ENCODE measurements around the gene GLRB.
A peak's percentile ranks its signal among the peaks of the same experiment; 100 is the strongest.
"Not testable (repeated sequence)": the region's sequence is repeated elsewhere in the genome, so short reads cannot be mapped to it uniquely, and the experiment has no call there.

Gene GLRB

DNA sequence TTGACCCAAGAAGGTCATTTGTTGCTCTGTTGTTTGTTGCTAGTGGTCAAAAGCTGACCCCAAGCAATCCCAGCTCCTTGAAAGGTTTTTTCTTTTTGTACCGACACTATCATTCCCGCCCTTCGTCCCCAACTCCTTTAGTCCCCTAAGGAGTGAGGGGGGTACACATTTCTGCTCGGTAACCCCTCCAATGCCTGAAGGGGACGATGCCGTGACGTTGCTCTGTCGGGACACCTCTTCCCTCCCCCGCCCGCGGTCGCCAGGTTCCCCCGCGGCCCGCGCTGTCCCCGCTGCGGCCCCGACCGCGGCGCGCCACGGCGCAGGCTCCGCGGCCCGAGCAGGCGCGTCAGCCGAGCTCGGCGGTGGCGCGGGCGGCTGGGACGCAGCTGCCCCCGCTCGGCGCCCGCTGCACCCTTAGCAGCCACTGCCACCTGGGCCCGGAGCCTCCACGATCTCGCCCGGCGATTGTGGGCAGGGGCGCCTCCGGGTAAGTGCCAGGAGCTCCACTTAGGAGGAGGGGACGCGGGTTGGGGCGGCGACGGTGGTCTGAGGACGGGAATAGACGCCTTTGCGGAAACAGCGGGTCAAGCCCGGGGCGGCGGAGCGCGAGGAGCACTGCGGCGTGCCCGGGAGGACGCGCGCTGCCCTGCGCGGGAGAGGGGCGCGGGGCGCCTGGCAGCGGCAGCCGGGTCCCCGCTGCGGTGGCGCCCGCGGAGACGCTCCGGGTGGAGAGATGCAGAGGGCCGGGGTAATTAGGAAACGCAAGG, at the start of gene GLRB:
TSS of gene GLRB (plus strand) at position 340 of the 767 bp plus-strand sequence. CDS start 1,875 bp downstream, outside the sequence.
- DNase-seq, result peak; percentile 52

DNA sequence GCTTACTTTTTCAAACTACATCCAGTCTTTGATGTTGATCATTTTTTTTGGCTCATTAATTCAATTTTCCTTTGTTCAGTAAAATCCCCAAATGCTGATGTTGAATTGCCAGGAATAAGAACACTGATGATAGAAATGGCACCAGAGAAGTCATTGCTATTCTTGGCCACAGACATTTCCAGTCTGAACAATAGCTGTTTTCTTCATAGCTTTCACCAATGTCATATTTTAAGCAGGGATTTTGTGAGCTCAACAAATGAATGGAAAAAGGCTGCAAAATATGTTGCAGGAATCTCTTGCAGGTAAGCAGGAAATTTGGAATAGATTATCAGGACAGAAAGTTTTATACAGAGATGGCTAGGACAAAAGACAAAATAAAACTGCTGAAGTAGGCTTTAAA, 40.5 kb upstream of the GLRB start:
- no peak for DNase-seq

GRCh38 chr4:157040405-157040804, 35.5 kb upstream of the GLRB start:
- no peak for DNase-seq

GRCh38 chr4:157043131-157043530, 32.8 kb upstream of the GLRB start:
- peak; percentile 32 for DNase-seq

DNA sequence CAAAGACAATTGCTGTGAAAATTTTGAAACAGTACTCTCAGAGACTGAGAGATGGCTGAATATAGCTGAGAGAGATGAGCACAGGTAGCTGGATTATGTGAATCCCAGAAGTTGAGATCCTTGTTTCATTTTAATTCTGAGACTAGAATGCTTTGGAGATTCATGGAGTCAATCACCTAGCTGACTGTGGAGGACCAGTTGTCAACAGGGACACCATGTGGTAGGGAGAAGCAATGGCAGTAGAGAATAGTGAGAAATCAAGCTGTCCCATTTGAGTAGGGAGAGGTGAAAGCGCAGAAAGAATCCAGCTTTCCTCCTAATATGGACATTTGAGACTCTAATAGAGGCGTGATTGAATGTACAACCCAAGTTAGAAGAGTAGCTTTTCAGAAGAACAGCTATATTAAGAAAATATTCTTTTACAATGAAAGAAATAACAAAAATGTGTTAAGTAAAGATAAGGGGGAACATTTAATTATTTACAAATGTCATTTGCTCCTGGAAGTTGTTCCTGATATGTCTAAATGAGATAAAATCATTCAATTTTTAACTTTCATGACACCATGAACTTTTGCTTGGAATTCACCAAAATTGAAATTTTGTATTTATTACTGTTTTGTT, 30.3 kb upstream of the GLRB start:
- DNase-seq, result peak; percentile 70

- no peak for DNase-seq
These were observed 27.7 kb upstream of the GLRB start for GRCh38 chr4:157048248-157048647.

GRCh38 chr4:157050561-157050960, 25.4 kb upstream of the GLRB start:
- peak; percentile 73 for DNase-seq

DNA sequence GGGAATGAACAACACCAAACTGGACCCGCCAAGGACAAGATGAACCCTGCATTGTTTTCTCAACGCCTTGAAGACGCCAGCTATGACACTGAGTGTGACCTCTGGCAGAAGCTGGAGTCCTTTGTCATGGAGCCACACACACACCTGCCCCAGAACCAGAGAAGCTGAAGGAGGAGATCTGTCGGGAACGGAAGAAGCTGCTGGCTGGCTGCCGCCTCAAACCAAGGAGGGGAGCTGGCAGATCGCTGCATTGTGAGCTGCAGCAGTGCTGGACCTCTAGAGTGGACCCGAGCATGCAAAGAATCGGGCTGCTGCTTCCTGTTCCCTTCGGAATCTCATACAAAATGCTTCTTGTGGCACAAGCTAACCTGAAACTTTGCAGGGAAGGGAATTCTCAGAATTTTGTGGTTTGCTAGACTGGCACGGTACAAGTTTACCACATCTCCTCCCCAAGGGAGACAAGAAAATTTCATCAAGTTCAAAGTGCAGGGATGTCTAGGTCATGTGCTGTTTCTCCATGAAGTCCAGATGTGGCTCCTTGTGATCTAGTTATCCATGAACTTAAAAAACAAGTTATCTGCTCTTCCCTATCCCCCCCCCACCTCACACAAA, 23.4 kb upstream of the GLRB start:
- DNase-seq, result no peak

- no peak for DNase-seq
These were observed 18.7 kb upstream of the GLRB start for GRCh38 chr4:157057218-157057617.

GRCh38 chr4:157058899-157059298, 17.1 kb upstream of the GLRB start:
- not testable (repeated sequence) for DNase-seq

DNA sequence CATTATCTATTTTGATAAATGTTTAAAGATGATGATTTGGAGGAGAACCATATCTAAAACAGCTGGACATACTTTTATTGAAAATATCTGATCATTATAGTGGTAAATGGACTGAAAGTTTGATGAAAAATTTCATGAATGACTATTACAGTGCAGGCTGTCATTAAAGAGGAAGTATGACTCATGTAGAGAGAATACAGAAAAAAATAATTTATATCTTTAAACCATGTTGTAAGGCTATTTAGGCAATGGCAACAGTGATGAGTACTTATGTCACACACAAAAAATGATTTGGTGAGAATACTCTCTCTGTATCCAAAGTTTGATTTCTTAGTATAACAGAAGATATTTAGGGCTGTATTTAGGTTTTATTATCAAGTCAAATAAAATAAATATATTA, 3.9 kb upstream of the GLRB start:
- DNase-seq, result no peak

DNA sequence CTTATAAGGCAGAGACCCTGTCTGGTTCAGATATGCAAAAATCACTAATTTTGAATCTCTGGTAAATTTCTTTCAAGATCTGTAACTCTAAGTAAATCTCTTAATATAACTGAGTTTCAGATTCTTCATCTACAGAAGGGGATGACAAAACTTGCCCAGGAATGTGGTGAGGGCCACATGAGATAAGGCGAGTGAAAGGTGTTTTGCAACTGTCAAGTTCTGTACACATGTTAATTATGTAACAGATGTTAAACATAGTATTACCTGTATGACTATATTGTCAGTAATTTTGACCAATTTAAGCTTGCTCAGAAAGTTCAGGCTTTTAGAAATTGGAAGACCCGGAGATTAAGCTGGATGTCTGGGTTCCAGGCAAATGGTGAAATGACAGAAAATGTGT, 549 bp upstream of the GLRB start:
- no peak for DNase-seq

GRCh38 chr4:157076578-157076947, 613 bp downstream of the GLRB start:
- peak; percentile 37 for DNase-seq

DNA sequence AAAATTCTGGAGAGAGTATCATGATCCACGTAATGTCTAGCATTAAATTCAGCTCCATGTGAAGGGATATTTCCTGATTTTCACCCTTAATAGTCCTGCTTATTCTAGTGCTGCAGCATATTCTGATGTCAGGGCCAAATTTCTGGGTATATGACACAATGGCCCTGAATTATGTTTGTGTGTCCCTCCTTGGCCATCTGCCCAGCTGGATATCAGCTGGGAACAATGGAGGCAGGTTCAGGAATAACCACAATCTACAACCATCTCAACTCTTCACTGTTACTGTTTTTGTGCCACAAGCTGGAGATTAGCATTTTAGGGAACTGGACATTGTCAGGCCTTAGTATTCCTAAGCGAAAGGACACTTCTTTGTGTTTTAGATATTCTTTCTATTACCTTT, 3.5 kb downstream of the GLRB start:
- no peak for DNase-seq

DNA sequence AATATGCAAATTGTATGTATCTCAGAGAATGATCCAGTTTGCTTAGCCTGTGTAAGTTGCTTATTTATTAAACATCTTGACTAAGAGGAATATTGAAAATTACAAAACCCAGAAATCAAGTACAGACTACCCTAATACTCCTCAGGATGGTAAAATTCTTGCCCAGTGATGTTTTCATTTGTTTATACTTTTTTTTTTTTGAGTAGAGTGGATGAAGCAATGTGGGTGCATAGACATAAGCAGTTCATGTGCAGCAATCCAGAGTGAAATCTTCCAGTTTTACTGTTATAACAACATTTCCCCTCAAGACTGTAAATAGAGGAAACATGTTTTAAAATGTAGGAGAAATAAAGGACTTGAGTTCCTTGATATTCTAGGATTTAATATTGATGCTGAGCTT, 4.7 kb downstream of the GLRB start:
- no peak for DNase-seq

- no peak for DNase-seq
These were observed 19.8 kb downstream of the GLRB start for GRCh38 chr4:157095716-157096115.

DNA sequence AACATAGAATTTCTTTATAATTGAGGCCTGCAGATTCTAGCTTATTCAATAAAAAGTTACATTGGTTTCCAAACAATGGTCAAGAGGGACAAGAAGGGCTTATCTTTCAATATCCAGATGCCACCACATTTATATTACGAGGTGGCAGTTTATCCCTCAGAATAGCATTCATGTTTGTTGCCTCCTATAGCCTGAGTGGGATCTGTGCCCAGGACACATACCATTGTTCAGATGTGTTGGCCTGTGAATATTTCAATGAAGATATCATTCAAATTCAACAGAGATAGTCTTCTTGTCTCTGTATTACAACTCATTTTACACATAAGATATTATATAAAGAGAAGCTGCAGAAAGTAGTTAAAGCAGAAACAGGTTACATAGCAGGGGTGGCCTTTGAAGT, 20.5 kb downstream of the GLRB start:
- no peak for DNase-seq

GRCh38 chr4:157099506-157099905, 23.6 kb downstream of the GLRB start:
- DNase-seq, result no peak

DNA sequence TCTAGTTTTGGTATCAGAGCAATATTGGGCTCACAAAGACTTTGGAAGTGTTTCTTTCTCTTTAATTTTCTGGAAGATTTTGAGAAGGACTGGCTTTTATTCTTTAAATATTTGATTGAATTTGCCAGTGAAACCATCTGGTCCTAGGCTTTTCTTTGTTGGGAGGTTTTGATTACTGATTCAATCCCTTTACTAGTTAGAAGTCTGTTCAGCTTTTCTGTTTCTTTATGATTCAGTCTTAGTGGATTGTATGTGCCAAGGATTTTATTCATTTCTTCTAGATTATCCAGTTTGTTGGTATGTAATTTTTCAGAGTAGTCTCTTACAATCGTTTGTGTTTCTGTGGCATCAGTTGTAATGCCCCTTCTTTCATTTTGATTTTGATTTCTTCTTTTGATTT, 28.6 kb downstream of the GLRB start:
- no peak for DNase-seq

DNA sequence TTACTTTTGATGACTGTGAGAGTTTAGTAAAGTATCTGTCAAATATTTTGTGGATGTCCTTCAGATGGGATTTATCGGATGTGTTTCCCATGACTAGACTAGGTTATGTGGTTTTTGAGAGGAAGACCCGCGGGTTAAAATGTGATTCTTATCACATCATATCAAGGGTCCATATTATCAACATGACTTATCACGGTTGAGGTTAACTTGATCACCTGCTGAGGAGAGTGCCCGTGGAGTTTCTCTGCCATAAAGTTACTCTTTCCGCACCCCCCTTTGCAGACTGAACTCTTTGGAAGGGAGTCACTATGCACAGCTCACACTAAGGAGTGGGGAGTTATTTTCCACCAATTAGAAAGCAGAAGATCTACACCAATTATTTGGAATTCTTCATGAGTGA, 38.7 kb downstream of the GLRB start:
- no peak for DNase-seq

GRCh38 chr4:157115613-157116335, 39.8 kb downstream of the GLRB start:
- no peak for DNase-seq

GRCh38 chr4:157121401-157121800, 45.5 kb downstream of the GLRB start:
- no peak for DNase-seq

DNA sequence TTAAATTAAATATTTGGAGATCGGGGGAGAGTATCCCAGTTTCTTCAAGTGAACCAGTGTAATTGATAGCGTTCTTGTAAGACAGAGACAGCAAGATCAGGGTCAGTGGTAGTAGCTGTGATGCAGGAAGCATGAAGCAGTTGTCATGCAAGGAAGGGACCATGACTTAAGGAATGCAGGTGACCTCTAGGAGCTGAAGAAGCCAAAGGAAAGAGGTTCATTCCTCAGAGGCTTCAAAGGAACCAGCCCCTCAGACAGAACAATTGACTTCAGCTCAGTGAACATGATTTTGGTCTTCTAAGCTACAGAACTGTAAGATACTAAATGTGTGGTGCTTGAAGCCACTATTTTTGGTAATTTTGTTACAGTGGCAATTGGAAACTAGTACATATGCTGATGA, 51.6 kb downstream of the GLRB start:
- DNase-seq, result no peak

DNA sequence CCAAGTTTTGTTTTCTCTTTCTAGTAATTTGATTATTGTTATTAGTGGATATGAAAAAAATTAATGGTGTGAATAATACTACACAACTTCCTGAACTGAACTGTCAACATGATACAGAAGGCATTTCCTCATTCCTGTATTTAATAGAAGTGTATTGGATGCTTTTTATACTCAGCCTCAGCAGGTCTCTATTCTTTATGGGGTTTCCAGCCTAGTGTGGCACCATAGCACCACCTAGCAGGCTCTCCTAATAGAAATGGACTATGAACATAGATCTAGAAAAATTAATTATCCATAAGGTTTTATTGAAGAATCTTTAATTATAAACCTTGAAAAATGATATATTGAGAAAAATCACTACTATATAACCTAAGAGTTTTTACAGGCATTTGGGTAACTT, 52.4 kb downstream of the GLRB start:
- peak; percentile 16 for DNase-seq

Measured in NCI-H82 (cell line).